ENCODE data around the gene CABYR.

The CABYR gene

GRCh38 chr18:24138789-24139616, at the start of gene CABYR:
Gene CABYR (plus strand): TSS chr18:24139062. CDS start chr18:24143115, 4,053 bp downstream.
- peak; percentile 66 for DNase-seq (ENCODE audit: low read depth)

DNA sequence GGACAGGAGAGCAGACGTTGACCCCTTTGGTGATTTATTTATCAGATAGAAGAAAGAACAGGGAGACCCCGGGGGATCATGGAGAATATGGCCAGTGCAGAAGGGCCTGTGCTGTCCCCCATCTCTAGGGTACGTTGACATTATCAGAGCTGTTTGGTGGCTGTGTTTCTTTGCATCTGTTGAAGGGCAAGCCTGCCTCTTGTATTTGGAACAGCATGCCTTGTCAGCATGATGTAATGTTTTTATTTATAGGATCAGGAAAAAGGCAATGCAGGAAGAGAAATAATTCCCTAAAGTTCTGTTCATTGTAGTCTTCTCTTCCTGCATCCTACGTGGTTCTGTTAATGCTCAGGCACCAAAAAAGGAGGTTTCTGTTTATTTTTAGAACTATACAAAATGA, 49.8 kb upstream of the CABYR start:
- DNase-seq (ENCODE audit: low read depth) = no peak

DNA sequence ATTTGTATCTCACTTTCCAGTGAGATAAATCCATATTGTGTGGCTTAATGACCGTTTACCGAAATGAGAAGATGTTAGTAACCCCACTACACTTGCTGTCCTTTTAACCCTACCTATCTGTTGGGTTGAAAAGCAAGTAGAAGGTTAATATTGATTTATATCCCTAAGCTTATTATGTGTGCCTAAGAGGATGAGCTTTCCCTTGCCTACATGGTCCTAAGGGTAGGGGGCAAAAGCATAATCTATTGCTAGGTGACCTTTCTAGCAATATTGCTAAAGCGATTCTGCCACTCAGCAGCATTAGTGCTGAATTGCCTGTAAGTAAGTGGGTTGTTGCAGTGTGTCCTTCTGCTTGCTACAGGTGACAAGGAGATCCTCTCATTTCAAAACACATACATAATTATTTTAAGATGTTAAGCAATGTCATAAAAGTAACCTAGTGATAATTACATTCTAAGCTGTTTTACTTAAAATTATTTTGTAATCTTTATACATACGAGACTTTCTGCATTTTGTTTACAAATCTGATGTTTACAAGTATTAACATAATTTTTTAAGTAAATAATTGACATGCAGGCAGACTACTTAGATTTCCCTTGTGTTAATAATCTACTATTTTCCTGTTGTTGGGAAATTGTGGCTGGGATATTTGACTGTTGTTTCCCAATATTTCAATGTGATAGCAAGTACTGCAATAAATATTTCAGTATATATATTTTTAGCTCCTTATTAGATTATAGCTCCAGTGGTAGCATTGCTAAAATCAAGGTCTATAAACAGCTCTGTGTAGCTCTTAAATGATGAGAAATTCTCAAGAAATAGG, 49.1 kb upstream of the CABYR start:
- DNase-seq (ENCODE audit: low read depth) = no peak

- DNase-seq (ENCODE audit: low read depth) = no peak
Observed at GRCh38 chr18:24090876-24091275, 48.0 kb upstream of the CABYR start.

DNA sequence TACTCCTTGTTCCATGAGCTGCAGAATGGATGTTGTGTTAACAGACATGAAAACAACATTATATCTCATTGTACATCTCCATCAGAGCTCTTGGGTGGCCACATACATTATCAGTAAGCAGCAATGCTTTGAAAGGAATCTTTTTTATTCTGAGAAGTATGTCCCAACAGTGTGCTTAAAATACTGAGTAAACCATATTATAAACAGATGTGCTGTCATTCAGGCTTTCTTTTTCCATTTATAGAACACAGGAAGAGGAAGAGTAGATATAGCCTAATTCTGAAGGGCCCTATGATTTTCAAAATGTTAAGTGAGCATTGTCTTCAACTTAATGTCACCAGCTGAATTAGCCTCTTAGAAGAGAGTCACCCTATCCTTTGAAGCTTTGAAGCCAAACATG, 44.3 kb upstream of the CABYR start:
- DNase-seq (ENCODE audit: low read depth) = no peak

DNA sequence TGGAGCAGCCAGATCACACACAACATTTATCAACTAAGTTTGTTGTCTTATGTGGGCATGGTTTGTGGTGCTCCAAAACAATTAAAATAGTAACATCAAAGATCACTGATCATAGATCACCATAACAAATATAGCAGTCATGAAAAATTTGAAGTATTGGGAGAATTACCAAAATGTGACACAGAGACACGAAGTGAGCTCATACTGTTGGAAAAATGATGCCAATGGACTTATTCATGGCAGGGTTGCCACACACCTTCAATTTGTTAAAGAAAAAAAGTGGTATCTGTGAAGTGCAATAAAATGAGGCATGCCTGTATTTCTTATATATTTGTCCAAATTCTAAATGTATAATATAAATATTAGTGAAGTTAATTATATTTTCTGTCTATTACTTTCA, 42.9 kb upstream of the CABYR start:
- DNase-seq (ENCODE audit: low read depth) = no peak

DNA sequence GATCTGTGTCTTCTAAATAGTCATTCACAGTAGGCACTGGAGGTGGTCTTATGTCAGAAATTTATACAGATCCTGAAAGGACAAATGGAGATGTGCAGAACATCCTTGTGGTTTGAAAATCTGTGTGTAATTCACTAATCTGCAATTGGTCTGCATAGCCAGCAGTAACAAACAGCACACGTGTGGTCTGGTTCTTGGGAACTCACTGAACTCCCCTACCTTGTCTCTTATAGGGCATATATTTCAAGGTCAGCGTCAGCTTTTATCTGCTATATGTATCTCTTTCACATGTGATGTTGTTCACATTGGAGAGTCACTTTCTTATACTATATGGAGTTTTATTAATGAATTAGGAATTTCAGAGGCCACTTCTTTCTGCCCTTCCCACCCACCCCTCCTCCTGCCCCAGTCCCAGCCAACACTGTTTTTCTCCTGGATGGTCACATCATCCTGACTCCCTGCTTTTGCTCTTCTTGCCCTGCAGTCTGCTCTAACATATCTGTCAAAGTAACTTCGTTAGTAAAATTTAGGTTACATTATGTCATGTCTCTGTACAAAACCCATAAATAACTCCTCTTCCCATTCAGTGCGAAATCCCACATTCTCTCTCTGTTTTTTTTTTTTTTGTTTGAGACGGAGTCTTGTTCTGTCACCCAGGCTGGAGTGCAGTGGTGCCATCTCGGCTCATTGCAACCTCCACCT, 35.4 kb upstream of the CABYR start:
- no peak for DNase-seq (ENCODE audit: low read depth)

- no peak for DNase-seq (ENCODE audit: low read depth)
Observed at GRCh38 chr18:24104486-24104885, 34.4 kb upstream of the CABYR start.

DNA sequence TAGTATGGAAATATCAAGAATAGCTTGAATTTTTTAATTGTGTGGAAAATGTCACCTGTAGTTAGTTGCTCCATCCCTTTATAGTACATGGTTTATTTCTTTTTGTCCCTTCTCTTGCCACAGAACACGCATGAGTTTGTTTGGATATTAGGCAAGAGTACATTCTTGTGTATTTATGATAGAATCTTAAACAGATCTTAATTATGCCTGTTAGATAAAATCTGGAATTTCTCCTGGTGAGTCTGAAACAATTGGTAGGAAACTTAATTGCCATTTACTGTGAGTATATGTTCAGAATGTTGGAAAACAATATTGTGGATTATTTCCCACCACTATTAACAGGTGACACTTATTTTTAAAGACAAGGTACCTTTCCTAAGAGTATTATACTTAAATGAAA, 30.2 kb upstream of the CABYR start:
- no peak for DNase-seq (ENCODE audit: low read depth)

DNA sequence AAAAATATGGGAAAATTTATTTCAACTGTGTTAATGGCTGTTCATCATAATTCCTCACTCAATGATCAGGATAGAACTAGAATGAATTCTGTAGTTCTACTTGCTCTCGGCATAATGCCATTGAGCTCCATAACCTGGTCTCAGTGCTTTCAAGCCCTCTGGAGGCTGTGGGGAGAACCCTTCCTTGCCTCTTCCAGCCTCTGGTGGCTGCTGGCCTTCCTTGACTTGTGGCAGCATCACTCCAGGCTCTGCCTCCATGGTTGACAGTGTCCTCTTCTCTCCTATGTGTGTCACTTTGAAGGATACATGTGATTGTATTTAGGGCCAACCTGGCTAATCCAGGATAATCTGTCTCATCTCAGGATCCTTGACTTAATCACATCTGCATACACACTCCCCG, 26.9 kb upstream of the CABYR start:
- DNase-seq (ENCODE audit: low read depth) = no peak

GRCh38 chr18:24112464-24112863, 26.4 kb upstream of the CABYR start:
- no peak for DNase-seq (ENCODE audit: low read depth)

- DNase-seq (ENCODE audit: low read depth) = no peak
Observed at GRCh38 chr18:24112874-24113615, 25.8 kb upstream of the CABYR start.

DNA sequence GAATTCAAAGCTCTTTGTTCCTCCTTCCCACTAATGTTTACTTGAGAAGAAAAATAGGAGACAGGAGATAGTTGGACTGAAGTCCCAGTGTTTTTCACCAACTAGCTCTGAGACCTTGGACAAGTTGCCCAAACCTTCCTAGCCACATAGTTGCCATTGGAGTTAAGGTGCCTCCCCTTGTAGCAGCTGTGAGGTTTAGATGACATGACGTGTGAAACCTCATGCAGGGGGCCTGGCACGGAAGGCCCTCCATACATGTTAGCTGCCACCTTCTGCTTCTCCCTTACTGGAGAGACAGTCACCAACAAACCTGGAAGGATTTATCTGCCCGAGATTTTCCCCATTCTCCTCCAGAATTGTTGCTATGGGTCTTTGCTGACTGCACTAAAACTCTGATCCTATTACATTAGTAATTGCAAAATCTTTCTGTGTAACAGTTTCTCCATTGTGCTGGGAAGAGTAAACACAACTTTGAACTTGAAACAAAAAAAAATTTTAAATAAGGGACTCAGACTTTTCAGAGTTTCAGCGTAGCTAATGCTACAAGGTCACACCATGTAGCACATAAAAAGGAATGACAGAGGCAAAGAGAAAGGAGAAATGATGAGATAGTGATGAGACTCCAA, 23.8 kb upstream of the CABYR start:
- no peak for DNase-seq (ENCODE audit: low read depth)

DNA sequence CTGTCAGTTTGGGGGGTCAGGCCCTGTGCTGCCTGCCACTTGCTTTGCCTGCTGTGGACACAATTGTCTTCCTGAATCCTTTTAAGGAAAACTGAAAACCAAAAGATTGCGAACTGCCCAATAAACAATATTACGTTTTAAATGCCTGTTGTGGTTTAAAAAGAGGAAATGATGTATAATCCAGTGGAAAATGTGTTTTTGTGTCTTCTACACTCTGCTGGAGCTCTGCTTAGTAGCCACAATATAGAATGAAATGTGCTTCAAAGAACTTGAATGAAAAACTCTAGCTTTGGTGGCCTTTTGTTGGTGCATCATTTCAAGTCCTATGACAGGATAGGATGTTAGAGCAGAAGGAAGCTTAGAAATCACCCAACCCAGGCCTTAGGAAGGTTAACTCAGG, 23.2 kb upstream of the CABYR start:
- DNase-seq (ENCODE audit: low read depth) = no peak

GRCh38 chr18:24118750-24119577, 19.9 kb upstream of the CABYR start:
- DNase-seq (ENCODE audit: low read depth) = no peak

GRCh38 chr18:24120676-24121075, 18.2 kb upstream of the CABYR start:
- no peak for DNase-seq (ENCODE audit: low read depth)

DNA sequence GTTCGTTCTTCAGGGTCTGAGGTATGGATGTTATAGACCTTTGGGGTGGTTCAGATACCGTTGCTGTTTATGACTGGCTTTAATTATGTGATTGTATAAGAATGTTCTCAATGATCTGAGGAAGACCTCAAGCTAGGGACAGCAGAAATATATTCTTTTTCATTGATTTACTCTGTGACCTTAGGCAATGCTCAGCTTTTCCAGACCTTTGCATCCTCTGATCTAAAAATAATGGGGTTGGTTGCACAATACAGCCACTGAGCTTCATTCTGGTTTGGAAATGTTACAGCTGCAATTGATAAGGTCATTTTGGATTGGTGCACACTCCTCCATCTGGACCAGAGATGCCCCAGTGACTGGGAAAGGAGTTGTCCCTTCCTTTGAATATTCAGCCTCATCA, 17.2 kb upstream of the CABYR start:
- DNase-seq (ENCODE audit: low read depth) = no peak

GRCh38 chr18:24126155-24126961, 12.5 kb upstream of the CABYR start:
- no peak for DNase-seq (ENCODE audit: low read depth)

- DNase-seq (ENCODE audit: low read depth) = no peak
Observed at GRCh38 chr18:24127735-24128134, 11.1 kb upstream of the CABYR start.

DNA sequence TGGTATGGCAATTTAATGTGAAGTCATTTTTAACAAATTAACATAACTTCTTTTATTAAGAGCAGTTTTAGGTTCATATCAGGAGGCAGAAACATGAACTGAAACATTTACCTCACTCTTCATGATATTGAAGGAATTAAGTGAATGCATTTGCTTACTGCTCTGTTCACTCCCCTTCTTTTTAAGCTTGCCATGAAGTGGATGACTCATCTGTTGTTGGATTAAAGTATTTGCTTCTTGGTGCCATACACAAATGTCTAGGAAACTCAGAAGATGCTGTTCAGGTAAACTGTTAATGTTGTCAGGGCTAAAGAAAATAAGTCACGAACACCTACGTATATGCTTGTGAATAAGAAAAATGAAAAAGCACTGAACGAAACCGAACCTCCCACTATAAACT, 10.2 kb upstream of the CABYR start:
- DNase-seq (ENCODE audit: low read depth) = no peak

All from non-pigmented ciliary epithelial cell (primary cell).